Duodenal mucosa (tissue), 2 donors: Measurements from ENCODE around the gene MEX3A.
A peak's percentile ranks its signal among the peaks of the same experiment; 100 is the strongest.

Source experiments
- H3K27ac ChIP-seq: one replicate; pipeline ENCODE4 v1.7.0; 2013; ENCODE audit warnings: low read depth, low read length
- H3K27me3 ChIP-seq, 2 donors: one replicate each; pipeline ENCODE4 v1.7.0; 2013; ENCODE audit warnings: low read length in 2 of 2, control low read depth in 1 of 2; ENCODE audit not compliant: insufficient read depth in 2 of 2, control insufficient read depth in 1 of 2
- H3K36me3 ChIP-seq, 2 donors: one replicate each; pipeline ENCODE4 v1.7.0; 2013; ENCODE audit warnings: low read length in 2 of 2, control low read depth in 1 of 2; ENCODE audit not compliant: insufficient read depth in 2 of 2, control insufficient read depth in 1 of 2
- H3K4me1 ChIP-seq, 2 donors: one replicate each; pipeline ENCODE4 v1.7.0; 2013; ENCODE audit warnings: low read length in 2 of 2, control low read depth in 1 of 2; ENCODE audit not compliant: insufficient read depth in 2 of 2, control insufficient read depth in 1 of 2
- H3K4me3 ChIP-seq, 2 donors: one replicate each; pipeline ENCODE4 v1.7.0; 2013; ENCODE audit warnings: low read length in 2 of 2, low read depth in 1 of 2
- H3K9ac ChIP-seq, 2 donors: one replicate each; pipeline ENCODE4 v1.7.0; 2013; ENCODE audit warnings: low read length in 2 of 2, low read depth in 1 of 2
- H3K9me3 ChIP-seq, 2 donors: one replicate each; pipeline ENCODE4 v1.7.0; 2013; ENCODE audit warnings: low read length in 2 of 2, control low read depth in 1 of 2; ENCODE audit not compliant: control insufficient read depth in 1 of 2

MEX3A gene

GRCh38 chr1:156090840-156091188 lies 8.5 kb upstream of the MEX3A start:
- Histone ChIP-seq H3K4me1 (no peaks in the 10 kb centered on the region), H3K27me3 (no peaks in the 10 kb centered on the region), H3K27ac (no peak overlapping the region), H3K9ac (no peak overlapping the region), H3K9me3 (no peaks in the 10 kb centered on the region), H3K4me3 (no peak overlapping the region), H3K36me3 (no peaks in the 10 kb centered on the region)

GRCh38 chr1:156090138-156090839 lies 8.0 kb upstream of the MEX3A start:
- Histone ChIP-seq H3K27me3 (no peaks in the 10 kb centered on the region), H3K27ac (no peak overlapping the region), H3K9ac (no peak overlapping the region), H3K4me1 (no peaks in the 10 kb centered on the region), H3K9me3 (no peaks in the 10 kb centered on the region), H3K4me3 (no peak overlapping the region), H3K36me3 (no peaks in the 10 kb centered on the region)

GRCh38 chr1:156089704-156090103 lies 7.4 kb upstream of the MEX3A start:
- Histone ChIP-seq H3K9ac (no peak overlapping the region), H3K36me3 (no peaks in the 10 kb centered on the region), H3K27me3 (no peaks in the 10 kb centered on the region), H3K4me1 (no peaks in the 10 kb centered on the region), H3K27ac (no peak overlapping the region), H3K4me3 (no peak overlapping the region), H3K9me3 (no peaks in the 10 kb centered on the region)

- peaks cover 0 to 4% of the 10 kb centered on the region in 2 donors for H3K4me1 ChIP-seq
- H3K27me3 ChIP-seq: peaks cover 0 to 1% of the 10 kb centered on the region in 2 donors
- no peaks in the 10 kb centered on the region for H3K9me3 ChIP-seq
- no peak overlapping the region for H3K9ac ChIP-seq
- no peaks in the 10 kb centered on the region for H3K36me3 ChIP-seq
- no peak overlapping the region for H3K4me3 ChIP-seq
- no peak overlapping the region for H3K27ac ChIP-seq
Observed at GRCh38 chr1:156086256-156086662, 4.0 kb upstream of the MEX3A start.

GRCh38 chr1:156083800-156084790 lies 1.8 kb upstream of the MEX3A start:
- H3K4me1 ChIP-seq: peaks cover 0 to 4% of the 10 kb centered on the region in 2 donors
- no peaks in the 10 kb centered on the region for H3K36me3 ChIP-seq
- no peak overlapping the region for H3K9ac ChIP-seq
- H3K27me3 ChIP-seq: peaks cover 0 to 4% of the 10 kb centered on the region in 2 donors
- H3K4me3 ChIP-seq: no peak overlapping the region
- no peaks in the 10 kb centered on the region for H3K9me3 ChIP-seq
- no peak overlapping the region for H3K27ac ChIP-seq

GRCh38 chr1:156081917-156082308 lies 352 bp downstream of the MEX3A start:
- Histone ChIP-seq H3K9ac (peak overlapping the region in 1 of 2 donors; percentile 48), H3K27ac (no peak overlapping the region), H3K4me3 (peak overlapping the region; percentile 75 to 80), H3K9me3 (no peaks in the 10 kb centered on the region), H3K27me3 (peaks cover 0 to 4% of the 10 kb centered on the region in 2 donors), H3K36me3 (no peaks in the 10 kb centered on the region), H3K4me1 (peaks cover 0 to 4% of the 10 kb centered on the region in 2 donors)

- H3K4me3 ChIP-seq: peak overlapping the region; percentile 51 to 75
- H3K36me3 ChIP-seq: no peaks in the 10 kb centered on the region
- no peak overlapping the region for H3K9ac ChIP-seq
- H3K4me1 ChIP-seq: peaks cover 0 to 4% of the 10 kb centered on the region in 2 donors
- H3K27me3 ChIP-seq: peaks cover 0 to 4% of the 10 kb centered on the region in 2 donors
- no peaks in the 10 kb centered on the region for H3K9me3 ChIP-seq
- H3K27ac ChIP-seq: no peak overlapping the region
Observed at GRCh38 chr1:156081180-156081916, 917 bp downstream of the MEX3A start.

- Histone ChIP-seq H3K9ac (no peak overlapping the region), H3K27me3 (peaks cover 0 to 4% of the 10 kb centered on the region in 2 donors), H3K9me3 (no peaks in the 10 kb centered on the region), H3K27ac (no peak overlapping the region), H3K36me3 (no peaks in the 10 kb centered on the region), H3K4me1 (peaks cover 4 to 8% of the 10 kb centered on the region in 2 donors), H3K4me3 (peak overlapping the region in 1 of 2 donors; percentile 22)
Observed at GRCh38 chr1:156080863-156081179, 1.4 kb downstream of the MEX3A start.

- Histone ChIP-seq H3K4me3 (no peak overlapping the region), H3K4me1 (peaks cover 5 to 8% of the 10 kb centered on the region in 2 donors), H3K9ac (no peak overlapping the region), H3K27ac (no peak overlapping the region), H3K9me3 (no peaks in the 10 kb centered on the region), H3K36me3 (no peaks in the 10 kb centered on the region), H3K27me3 (peaks cover 0 to 4% of the 10 kb centered on the region in 2 donors)
Observed at GRCh38 chr1:156080241-156080862, 1.9 kb downstream of the MEX3A start.
